GM23248 (cell line): Measurements from ENCODE around the gene SDC3.

Source experiments
- EZH2 ChIP-seq: fragments of 200-600 bp; sonication (generic); IDR thresholded peaks from 2 replicates; pipeline ENCODE4 v1.6.1; 2018; ENCODE audit warnings: antibody characterized with exemption, mild to moderate bottlenecking; ENCODE audit not compliant: insufficient read depth, poor library complexity, severe bottlenecking
- EZH2phosphoT487 ChIP-seq: fragments of 200-600 bp; sonication (generic); IDR thresholded peaks from 2 replicates; pipeline ENCODE4 v1.6.1; 2018; ENCODE audit warnings: antibody characterized with exemption, moderate library complexity, mild to moderate bottlenecking, low read depth; ENCODE audit not compliant: insufficient read depth

DNA sequence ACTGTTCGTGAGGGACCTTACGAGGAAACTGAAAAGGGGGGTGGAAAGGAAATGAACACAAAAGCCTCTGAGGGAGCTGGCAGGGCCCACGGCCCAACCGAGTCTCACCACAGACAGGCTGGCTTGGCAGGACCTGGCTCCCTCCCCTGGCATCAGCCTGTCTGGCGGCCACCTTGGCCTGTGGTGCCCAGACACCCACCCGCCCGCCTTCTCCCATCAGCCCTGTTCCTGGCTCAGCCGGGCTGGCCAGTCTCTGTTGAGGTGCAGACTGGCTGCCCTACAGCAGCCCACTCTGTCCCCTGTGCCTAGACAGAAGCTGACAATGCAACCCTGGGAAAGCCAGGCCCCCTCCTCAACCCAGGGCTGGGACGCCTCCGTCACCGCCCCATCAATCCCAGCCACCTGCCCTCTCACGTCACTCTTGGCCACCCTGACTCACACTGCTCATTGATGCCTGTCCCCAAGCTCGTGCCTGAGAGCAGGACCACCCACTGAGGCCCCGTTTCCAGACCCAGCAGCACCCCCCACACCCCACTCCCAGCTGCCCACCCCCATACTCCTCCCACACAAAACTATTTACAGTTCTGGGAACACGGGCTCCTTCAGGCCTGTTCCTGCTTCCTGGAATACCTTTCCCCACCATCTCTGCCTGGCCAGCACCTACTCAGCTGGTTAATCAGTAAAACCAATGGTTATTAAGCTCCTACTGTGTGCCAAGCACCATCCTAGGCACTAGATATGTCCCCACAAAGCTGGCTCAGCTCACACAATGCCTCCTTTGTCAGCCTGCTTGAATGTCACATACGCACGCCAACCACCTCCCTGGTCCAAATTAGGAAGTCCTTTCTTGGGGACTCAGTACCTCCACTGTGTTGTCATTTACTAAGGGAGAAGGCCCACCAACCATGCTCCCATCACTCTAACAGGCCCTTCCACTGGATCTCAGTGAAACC is 22.7 kb downstream of the SDC3 start:
- TF ChIP-seq EZH2 (no peak), EZH2phosphoT487 (no peak)
